IPS-18a (cell line): Measurements from ENCODE around the gene PPP1R12B.
"Not testable (repeated sequence)": the region's sequence is repeated elsewhere in the genome, so short reads cannot be mapped to it uniquely, and the experiment has no call there.

ENCODE experiments used
- H3K27ac ChIP-seq: one replicate; pipeline ENCODE4 v1.5.1; 2013; ENCODE audit warnings: low read length
- H3K27me3 ChIP-seq: one replicate; pipeline ENCODE4 v1.6.1; 2013; ENCODE audit warnings: mild to moderate bottlenecking, low read length; ENCODE audit not compliant: control insufficient read depth, insufficient read depth
- H3K36me3 ChIP-seq: one replicate; pipeline ENCODE4 v1.6.1; 2013; ENCODE audit warnings: low read depth, low read length; ENCODE audit not compliant: control insufficient read depth
- H3K4me1 ChIP-seq: one replicate; pipeline ENCODE4 v1.6.1; 2013; ENCODE audit warnings: low read depth, low read length; ENCODE audit not compliant: control insufficient read depth
- H3K4me3 ChIP-seq: one replicate; pipeline ENCODE4 v1.5.1; 2013; ENCODE audit warnings: low read length
- H3K9ac ChIP-seq: one replicate; pipeline ENCODE4 v1.6.1; 2013; ENCODE audit warnings: mild to moderate bottlenecking, low read length, moderate library complexity
- H3K9me3 ChIP-seq: one replicate; pipeline ENCODE4 v1.6.1; 2013; ENCODE audit warnings: low read depth, low read length; ENCODE audit not compliant: control insufficient read depth

PPP1R12B gene

GRCh38 chr1:202530686-202531085 lies 182.2 kb downstream of the PPP1R12B start:
- H3K9me3 ChIP-seq, H3K4me3 ChIP-seq, H3K27me3 ChIP-seq, H3K4me1 ChIP-seq, H3K9ac ChIP-seq, H3K36me3 ChIP-seq, H3K27ac ChIP-seq: not testable (repeated sequence)

- Histone ChIP-seq H3K36me3 (no peaks in the 10 kb centered on the region), H3K9ac (no peak overlapping the region), H3K9me3 (no peaks in the 10 kb centered on the region), H3K4me3 (no peak overlapping the region), H3K27ac (no peak overlapping the region), H3K4me1 (no peaks in the 10 kb centered on the region), H3K27me3 (no peaks in the 10 kb centered on the region)
These were observed 182.9 kb downstream of the PPP1R12B start for GRCh38 chr1:202531472-202531811.

- H3K27me3 ChIP-seq, H3K9me3 ChIP-seq, H3K27ac ChIP-seq: not testable (repeated sequence)
These were observed 183.5 kb downstream of the PPP1R12B start for GRCh38 chr1:202531812-202532616.

GRCh38 chr1:202539166-202539574 lies 190.7 kb downstream of the PPP1R12B start:
- H3K27ac ChIP-seq, H3K4me3 ChIP-seq: not testable (repeated sequence)
- peaks cover 15% of the 10 kb centered on the region for H3K4me1 ChIP-seq

More at GRCh38 chr1:202531812-202532616, 183.5 kb downstream of the PPP1R12B start:
- not testable (repeated sequence) for H3K9ac ChIP-seq, H3K36me3 ChIP-seq, H3K4me3 ChIP-seq, H3K4me1 ChIP-seq

GRCh38 chr1:202539583-202539982 lies 191.1 kb downstream of the PPP1R12B start:
- H3K27me3 ChIP-seq, H3K4me3 ChIP-seq, H3K9me3 ChIP-seq, H3K9ac ChIP-seq, H3K27ac ChIP-seq, H3K36me3 ChIP-seq: not testable (repeated sequence)
- H3K4me1 ChIP-seq: peaks cover 15% of the 10 kb centered on the region

More at GRCh38 chr1:202539166-202539574, 190.7 kb downstream of the PPP1R12B start:
- H3K27me3 ChIP-seq, H3K36me3 ChIP-seq, H3K9ac ChIP-seq, H3K9me3 ChIP-seq: not testable (repeated sequence)

GRCh38 chr1:202540014-202540413 lies 191.5 kb downstream of the PPP1R12B start:
- peaks cover 15% of the 10 kb centered on the region for H3K4me1 ChIP-seq
- no peak overlapping the region for H3K4me3 ChIP-seq
- H3K9me3 ChIP-seq: no peaks in the 10 kb centered on the region
- no peak overlapping the region for H3K9ac ChIP-seq
- H3K36me3 ChIP-seq: no peaks in the 10 kb centered on the region
- no peaks in the 10 kb centered on the region for H3K27me3 ChIP-seq
- no peak overlapping the region for H3K27ac ChIP-seq

GRCh38 chr1:202540448-202540847 lies 191.9 kb downstream of the PPP1R12B start:
- Histone ChIP-seq H3K4me1 (peaks cover 15% of the 10 kb centered on the region), H3K4me3 (no peak overlapping the region), H3K36me3 (no peaks in the 10 kb centered on the region), H3K27me3 (no peaks in the 10 kb centered on the region), H3K9ac (no peak overlapping the region), H3K9me3 (no peaks in the 10 kb centered on the region), H3K27ac (no peak overlapping the region)

GRCh38 chr1:202540858-202541257 lies 192.4 kb downstream of the PPP1R12B start:
- H3K9me3 ChIP-seq, H3K27ac ChIP-seq, H3K36me3 ChIP-seq, H3K9ac ChIP-seq, H3K27me3 ChIP-seq, H3K4me3 ChIP-seq: not testable (repeated sequence)
- H3K4me1 ChIP-seq: peaks cover 15% of the 10 kb centered on the region

- H3K27ac ChIP-seq, H3K4me3 ChIP-seq, H3K36me3 ChIP-seq, H3K9me3 ChIP-seq, H3K9ac ChIP-seq, H3K27me3 ChIP-seq: not testable (repeated sequence)
- peaks cover 15% of the 10 kb centered on the region for H3K4me1 ChIP-seq
These were observed 193.9 kb downstream of the PPP1R12B start for GRCh38 chr1:202542415-202542814.

- H3K9ac ChIP-seq, H3K27ac ChIP-seq, H3K36me3 ChIP-seq, H3K9me3 ChIP-seq, H3K27me3 ChIP-seq, H3K4me3 ChIP-seq: not testable (repeated sequence)
- peaks cover 15% of the 10 kb centered on the region for H3K4me1 ChIP-seq
These were observed 195.0 kb downstream of the PPP1R12B start for GRCh38 chr1:202543537-202543936.

GRCh38 chr1:202544766-202545449 lies 196.4 kb downstream of the PPP1R12B start:
- H3K27ac ChIP-seq, H3K36me3 ChIP-seq, H3K27me3 ChIP-seq, H3K4me3 ChIP-seq, H3K9ac ChIP-seq, H3K4me1 ChIP-seq, H3K9me3 ChIP-seq: not testable (repeated sequence)
